ENCODE results near the gene ERLIN1.

ERLIN1 gene

DNA sequence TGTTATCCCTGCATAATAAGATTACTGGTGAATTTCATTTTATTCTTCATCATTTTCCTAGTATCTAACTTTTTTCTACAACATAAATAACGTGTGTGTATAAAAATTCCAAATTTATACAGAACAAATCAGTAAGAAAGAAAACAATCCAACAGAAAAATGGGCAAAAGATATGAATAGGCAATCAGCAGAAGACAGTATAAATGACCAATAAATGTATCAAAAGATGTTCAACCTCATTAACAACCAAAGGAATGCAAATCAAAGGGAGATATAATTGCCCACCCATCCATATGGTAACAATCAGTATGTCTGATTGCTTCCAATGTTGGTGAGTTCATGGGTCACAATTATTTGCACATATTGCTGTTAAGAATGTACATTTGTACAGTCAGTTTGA, 13.5 kb downstream of the ERLIN1 start:
- DNase-seq (ENCODE audit: low spot score) = no peak

DNA sequence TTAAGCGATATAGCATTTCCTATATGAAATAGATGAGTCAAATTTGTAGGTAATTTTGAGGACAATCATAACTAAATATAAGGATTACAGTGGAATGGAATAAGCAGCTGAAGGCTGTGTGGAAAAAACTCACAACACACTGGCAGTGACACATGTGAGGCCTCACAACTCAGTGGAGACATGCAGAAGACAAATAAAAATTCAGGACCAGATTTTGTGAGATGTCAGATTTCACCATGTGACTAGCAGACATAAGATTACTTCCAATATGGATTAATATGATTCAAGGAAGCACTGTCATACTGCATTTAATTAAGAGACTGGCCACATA, 17.6 kb downstream of the ERLIN1 start:
- no peak for DNase-seq (ENCODE audit: low spot score)

DNA sequence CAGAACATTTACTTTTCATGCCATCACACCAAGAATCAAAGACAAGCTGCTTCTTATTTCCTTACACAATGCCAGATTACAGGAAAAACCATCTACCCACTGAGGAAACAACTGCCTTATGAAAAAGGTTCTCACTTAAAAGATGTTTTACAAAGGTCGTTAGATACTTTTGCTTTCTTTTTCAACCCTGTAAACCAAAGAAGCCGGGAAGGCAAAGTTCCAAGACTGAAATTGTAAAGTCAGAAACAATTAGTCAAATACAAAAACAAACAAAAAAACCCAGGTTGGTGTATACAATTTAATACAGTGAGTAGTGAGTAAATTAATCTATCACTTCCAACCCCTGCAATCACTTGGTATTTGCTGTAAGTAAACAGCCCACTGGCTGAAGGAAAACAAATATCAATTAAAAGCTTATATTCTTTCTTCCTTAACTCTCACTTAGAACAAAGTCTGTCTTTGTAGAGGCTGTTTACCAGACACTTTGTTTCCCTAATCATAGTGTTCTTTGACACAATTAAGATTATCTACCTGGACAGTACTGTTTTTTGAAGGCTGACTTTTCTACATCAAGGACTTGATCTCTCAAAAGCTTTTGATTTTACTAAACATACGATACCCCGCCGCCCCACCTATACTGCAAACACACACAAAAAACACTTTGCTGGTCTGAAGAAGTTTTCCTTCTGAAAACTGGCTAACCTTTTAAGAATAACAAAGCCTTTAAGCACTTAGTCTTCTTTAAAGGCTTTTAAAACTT, 18.1 kb downstream of the ERLIN1 start:
- DNase-seq (ENCODE audit: low spot score) = no peak

DNA sequence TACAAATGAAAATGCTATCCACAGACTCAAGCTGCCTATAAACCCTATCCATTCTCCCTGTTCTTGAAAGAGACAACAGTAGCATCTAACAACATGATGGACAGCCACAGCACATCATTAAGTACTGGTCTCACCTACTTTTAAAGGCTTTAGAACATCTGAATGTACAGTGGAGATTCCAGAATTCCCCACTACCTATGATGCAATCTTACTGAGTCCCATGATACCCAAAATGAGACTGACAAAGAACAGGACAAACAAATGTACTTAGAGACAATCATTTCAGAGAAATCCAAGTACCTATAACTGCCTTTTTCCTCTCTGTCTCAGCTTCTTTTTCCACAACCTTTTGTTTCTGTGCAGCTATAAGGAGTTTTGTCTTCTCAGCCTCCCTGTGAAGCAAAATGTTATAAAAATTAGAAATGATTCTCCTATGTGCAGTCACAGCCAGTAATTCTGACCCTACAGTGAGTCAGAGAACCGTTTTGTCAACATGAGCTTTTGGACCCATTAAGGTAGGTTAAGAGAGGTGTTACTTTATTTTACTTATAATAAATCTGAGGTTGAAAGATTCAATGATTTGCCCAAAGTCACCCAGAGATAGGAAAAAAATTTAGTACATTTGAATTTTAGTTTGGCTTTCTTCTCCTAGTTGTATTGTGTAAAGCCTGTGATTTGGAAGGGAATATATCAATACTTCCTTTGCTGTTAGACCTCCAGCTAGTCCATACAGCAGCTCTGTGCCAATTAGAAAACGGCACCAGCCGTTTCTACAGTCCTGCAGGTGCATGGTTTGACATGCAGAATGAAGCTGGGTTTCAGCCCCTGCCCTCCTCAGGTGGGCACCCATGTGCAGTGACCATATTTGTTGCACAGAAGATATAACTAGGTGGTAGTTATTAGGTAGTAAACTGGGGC, 21.9 kb downstream of the ERLIN1 start:
- no peak for DNase-seq (ENCODE audit: low spot score)

DNA sequence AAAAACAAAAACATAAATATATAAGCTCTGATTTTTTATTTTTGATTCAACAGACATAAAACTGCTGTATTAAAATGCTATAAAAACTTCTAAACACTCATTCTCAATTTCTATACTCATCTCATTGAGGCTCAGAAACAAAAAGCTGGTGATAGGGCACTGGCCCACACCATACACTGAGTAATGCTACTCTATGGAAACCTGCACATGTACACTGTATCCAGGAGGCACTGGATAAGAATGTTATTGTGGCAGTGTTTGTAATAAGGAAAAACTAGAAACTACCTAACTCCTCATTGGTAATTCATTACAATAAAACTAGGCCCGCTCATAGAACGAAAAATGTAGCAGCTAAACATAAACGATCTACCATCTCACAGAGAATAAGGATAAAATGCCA, 23.1 kb downstream of the ERLIN1 start:
- DNase-seq (ENCODE audit: low spot score) = no peak

DNA sequence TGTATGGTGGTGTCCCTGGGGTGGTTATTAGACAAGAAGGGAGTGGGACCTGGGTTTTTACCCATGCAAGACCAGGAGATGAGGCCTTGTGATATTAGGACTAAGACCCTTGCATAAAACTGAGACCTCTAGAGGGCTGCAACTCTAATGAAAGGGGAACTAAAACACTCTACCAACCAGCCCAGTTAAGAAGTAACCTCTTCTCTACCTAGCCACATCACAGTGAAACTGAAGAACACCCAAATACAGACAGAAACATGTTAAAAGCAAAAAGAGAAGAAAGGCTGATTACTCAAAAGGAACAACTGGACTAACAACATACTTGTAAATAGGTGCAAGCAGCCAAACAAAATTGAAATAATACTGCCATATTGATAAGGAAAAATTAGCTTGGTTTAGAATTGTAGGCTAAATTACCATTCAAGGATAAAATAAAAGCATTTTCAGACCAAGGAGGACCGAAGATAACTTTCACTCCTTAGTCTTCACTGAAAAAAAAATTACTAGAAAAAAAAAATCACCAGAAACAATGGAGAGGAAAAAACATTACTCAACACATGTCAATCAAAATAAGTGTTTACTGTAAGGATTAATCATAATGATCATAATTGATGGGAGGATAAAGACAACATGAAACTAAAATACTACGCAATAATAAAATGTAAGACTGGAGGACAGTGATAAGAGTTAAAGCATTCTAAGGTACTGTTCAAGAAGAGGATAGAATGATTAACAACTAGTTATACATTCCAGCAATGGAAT, 27.6 kb downstream of the ERLIN1 start:
- no peak for DNase-seq (ENCODE audit: low spot score)

DNA sequence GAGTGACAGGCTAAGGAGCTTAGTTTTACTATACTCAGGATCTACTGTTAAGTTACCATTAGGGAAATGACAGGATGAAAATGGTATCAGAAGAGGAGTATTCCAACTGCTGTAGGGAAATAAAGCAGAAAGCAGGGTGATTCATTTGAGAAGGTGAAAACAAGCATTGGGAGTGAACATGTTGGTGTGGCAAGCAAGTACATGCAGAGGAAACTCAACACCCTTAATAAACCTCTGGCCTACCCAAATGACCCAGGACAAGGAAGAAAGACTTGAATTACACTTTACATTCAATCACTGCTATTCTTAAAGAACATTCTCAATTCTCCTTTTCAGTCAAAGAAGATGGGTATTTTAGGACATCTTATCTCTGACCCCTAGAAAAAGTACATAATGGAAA, 28.7 kb downstream of the ERLIN1 start:
- DNase-seq (ENCODE audit: low spot score) = no peak

- no peak for DNase-seq (ENCODE audit: low spot score)
These were observed 29.9 kb downstream of the ERLIN1 start for GRCh38 chr10:100155936-100156335.

- DNase-seq (ENCODE audit: low spot score) = no peak
These were observed 31.2 kb downstream of the ERLIN1 start for GRCh38 chr10:100154666-100155065.

GRCh38 chr10:100153239-100153825, 32.5 kb downstream of the ERLIN1 start:
- no peak for DNase-seq (ENCODE audit: low spot score)

DNA sequence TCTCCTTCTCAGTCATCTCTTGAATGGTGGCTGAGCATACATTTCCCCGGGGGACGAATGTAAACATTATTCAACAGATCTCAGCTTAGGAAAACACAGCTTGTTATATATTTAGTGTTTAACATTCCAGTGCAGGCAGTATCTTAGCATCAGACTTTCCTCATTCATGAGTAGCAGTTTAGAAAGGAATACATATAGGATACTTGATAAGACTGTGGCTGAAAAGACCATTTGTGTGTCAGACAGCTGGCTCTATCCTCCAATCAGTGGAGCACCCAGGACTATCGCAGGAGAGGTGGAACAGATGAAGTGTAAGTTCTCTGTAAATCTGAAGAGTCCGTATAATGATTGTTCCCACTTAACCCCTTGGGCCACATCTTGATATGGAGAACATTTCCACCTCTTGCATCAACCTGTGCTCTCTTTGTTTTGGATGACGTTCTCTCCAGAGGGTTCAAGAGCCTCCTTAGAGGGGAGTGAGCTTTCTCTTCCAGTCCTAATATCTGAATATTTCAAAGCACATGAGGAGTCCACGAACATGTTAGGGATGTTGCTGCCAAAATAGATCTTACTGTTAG, 34.0 kb downstream of the ERLIN1 start:
- DNase-seq (ENCODE audit: low spot score) = no peak

DNA sequence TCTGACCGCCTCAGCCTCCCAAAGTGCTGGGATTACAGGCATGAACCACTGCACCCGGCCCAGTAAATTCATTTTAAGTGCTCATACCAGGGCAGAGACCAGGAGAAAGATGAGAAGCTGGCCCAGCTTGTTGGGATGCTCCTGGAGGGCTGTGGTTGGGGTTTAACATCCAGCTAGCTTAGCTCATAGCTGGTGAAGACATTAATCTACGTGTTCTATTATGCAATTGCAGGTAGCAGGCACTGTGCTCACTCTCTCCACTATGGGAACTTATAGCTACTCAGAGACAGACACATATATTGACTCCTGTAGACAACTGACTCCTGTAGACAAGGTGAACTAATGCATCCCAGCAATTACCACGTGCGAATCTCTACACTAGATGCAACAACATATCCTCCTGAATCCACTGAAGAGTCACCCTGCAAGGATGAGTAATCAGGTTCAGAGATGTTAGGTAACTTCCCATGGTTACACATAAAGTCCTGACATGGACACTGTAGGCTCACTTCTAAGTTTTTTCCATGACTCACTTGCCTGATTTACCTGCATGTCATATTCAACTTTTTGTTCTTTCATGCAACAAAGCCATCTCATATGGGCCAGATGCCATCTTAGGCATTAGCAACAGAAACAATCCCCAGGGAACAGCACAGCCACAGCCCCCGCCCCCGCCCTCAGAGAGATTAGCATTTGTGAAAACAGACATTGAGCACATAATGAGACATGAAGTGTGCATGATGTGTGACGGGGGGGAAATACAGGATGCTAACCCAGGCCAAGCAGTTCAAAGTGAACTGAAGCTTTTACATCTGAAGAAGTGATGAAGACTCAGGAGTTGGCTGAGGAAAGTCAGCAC, 37.2 kb downstream of the ERLIN1 start:
- DNase-seq (ENCODE audit: low spot score) = no peak

DNA sequence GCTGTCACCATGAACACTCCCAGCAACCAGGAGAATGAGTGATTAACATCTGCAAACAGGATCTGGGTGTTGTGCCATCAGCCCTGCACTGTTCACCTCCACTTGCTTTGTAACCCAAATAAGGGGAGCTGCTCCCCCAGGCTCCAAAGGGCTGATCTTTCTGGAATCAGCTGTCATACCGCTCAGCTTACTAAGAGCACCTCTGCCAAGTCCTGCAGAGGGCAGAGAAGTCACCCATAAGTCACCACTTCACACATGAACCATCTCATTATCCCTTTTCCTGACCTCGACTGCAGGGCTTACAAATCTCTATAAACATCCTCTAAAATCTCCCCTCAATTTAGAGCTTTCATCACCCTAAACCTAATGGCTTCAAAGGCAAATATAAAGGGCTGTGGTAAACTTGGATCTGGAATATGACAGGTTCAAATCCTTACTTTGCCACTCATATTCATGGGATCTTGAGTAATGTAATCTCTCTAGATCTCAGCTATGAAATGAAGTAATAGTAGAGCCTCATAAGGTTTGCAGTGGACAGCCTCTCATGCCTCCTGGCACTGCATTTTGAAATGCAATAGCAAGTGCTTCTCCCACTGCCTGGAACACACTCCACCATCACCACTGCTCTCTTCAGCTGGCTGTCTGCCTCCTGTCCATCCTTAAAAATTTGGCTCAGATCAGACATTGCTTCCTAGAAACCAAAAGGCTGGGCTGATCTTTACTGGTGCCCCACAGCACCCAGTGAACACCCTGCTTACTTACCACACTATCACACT, 38.8 kb downstream of the ERLIN1 start:
- DNase-seq (ENCODE audit: low spot score) = no peak

GRCh38 chr10:100146398-100146797, 39.4 kb downstream of the ERLIN1 start:
- DNase-seq (ENCODE audit: low spot score) = no peak

GRCh38 chr10:100143756-100144155, 42.1 kb downstream of the ERLIN1 start:
- no peak for DNase-seq (ENCODE audit: low spot score)

DNA sequence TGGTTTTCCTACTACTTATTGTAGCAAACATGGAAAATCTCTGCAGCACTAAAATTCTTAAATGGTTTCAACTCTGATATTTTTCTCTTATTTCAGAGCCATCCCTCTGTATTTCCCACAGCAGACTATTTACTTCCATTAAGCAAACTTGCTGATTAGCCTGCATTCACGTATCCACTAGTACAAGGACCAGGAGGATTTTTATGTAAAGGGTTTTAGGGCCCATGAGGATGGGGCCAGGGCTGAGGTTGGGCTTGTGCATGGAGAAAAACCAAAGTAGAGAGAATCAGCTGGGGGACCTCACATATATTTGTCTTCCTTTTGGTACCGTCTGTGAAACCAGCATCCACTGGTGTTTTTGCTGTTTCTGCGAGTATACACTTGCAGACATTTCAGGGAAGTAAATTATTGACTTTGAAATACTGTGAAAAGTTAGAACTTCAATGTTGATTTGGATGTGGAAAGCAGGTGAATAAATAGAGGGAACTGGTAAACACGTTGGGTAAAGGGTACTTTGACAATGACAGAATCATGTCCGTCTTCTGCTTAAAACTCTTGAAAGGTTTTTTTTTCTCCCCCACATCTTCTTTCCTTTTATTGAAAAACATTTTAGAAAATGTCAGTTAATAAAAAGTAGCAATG, 44.3 kb downstream of the ERLIN1 start:
- DNase-seq (ENCODE audit: low spot score) = no peak

- DNase-seq (ENCODE audit: low spot score) = no peak
These were observed 45.8 kb downstream of the ERLIN1 start for GRCh38 chr10:100140070-100140469.

DNA sequence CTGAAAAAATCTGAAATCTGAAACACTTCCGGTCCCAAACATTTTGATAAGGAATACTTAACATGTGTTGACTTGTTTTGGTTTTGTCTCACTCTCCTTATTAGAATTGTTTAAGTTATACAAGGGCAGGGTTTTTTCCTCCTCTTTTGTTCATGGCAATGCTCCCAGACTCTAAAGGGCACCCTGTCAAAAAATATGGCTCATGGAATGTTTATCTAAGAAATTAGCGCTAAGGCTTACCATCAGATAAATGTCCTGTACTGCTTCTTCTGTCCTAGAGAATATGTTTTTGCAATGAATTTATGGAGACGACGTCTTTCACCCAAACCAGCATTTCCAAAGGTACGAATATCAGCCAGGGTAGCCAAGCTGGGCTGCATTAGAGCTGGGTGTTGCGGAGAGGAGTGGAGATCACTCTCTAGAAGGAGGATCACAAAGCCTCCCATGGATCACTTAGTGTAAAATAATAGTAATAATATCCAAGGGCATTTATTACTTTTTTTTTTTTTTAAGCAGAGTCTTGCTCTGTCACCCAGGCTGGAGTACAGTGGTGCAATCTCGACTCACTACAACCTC, 46.8 kb downstream of the ERLIN1 start:
- DNase-seq (ENCODE audit: low spot score) = no peak

GRCh38 chr10:100135486-100135885, 50.3 kb downstream of the ERLIN1 start:
- no peak for DNase-seq (ENCODE audit: low spot score)

Data from NAMALWA (cell line).